ENCODE measurements around the gene ARL6IP5. TPM values are rescaled to one million over a fixed set of nuclear protein-coding genes. Genes with fewer than 3 reads are reported as not detected.

ARL6IP5 gene
- polyA plus RNA-seq, 3 donors: 52.1 to 145 (median 124) TPM

DNA sequence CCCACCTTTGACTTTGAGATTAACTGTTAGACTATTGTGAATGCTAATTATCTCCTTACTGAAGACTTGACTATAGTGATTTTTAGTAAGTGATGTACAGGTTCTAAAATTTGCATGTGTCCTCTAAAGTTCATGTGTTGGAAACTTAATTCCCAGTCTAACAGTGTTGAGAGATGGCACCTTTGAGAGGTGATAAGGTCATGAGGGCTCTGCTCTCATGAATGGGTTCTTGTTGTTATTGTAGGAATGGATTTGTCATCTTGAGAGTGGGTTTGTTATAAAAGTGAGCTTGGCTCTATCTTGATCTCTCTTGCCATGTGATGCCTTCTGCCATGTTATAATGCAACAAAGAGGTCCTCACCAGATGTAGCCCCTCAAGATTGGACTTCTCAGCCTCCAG is 56.6 kb downstream of the ARL6IP5 start:
- H3K27ac ChIP-seq (ENCODE audit: low read depth, low read length): no peak overlapping the region

DNA sequence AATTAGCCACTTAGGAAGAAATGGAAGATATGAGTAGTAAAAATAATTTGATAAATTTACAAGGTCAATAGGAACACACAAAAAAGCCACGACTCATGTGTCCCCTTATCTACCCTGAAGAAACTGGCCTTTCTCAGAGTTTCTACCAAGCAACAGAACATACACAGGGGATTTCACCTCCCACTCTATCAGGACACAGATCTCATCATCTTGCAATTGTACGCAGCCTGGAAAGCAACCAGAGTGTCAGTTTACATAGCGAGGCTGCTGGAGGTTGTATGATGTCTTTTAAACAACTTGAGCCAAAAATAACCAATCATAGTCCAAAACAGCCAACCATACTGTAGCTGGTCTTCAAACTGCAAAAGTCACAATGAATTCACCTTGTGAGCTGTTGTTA is 57.4 kb downstream of the ARL6IP5 start:
- H3K27ac ChIP-seq (ENCODE audit: low read depth, low read length): no peak overlapping the region
- WGBS, 3 donors: 46 to 51% (median 49%) methylated on average over 3 of the region's 3 CpGs

DNA sequence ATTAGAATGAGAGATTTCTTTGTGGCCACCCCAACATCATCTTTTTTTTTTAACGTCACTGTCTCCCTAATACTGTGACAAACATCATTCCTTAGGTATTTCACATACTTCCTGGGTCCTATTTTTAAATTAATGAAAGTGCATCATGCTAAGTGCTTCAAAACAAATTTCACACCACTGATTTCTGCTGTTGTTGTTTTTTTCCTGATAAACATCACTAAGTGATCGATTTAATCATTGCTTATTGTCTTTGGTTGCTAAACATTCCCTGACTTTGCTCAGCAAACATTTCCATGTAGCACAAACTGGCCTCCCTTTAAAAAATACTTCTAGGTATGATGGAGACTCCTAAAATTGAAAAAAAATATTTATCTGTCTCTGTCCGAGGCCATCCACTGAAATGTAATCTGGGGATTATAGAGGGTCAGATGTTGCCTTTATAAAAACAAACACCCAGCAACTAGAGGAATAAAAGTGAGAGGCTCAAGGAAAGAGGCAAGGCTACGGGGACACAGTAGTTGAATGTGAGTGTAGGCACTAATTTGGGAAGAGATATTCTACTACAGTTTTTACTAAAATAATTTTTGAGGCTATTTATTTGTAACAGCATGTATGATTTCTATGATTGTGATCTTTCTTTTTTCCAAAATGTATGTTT is 58.2 kb downstream of the ARL6IP5 start:
- no peak overlapping the region for H3K27ac ChIP-seq (ENCODE audit: low read depth, low read length)
- 72 to 82% (median 78%) methylated on average over 4 of the region's 4 CpGs for WGBS, 3 donors

DNA sequence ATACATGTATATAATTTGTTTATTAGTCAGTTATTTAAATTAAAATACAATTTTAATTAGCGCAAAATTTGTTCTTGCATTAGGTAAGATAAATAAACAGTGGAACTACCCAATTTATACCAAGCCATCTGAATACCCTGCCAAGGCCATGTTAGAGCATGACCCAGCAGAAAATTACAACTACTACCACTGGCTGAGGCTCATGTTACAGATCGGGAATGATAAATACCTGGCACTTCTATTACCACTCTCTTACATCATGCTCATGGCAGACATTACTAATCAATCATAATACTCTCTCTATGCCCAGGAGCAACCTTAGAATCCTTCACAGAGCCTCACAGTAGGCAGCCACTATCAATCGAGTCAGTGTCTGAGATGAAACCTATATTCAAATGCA is 58.9 kb downstream of the ARL6IP5 start:
- WGBS, 3 donors: 72 to 89% (median 88%) methylated on average over 3 of the region's 3 CpGs
- H3K27ac ChIP-seq (ENCODE audit: low read depth, low read length): no peak overlapping the region

DNA sequence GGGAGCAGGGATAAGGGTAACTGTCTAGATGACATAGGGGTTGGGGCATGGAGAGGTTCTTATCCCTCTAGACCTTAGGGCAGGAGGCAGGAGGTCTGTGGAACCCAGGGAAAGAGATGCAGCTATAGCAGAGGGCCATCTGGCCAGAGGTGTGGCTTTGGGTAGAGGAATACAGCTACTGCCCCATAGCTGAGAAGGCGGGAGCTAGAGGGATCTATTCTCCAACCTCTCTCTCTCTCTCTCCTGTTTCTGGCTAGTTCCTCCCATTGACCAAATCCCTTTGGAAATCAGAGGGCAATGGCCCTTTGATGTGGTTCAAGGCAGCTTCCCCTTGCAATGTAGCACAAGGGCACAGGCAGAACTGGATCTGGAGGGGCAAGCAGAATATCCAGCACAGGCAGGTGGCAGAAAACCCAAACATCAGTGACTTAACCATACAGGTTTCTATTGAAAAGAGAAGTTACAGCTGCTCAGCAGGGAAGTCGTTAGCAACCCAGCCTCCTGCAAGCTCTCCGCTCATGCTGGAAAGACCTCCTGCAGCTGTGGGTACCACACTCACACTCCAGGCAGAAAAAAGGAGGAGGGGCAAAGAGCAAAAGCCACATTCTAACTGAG is 60.0 kb downstream of the ARL6IP5 start:
- 52 to 80% (median 60%) methylated on average over 3 of the region's 3 CpGs for WGBS, 3 donors

DNA sequence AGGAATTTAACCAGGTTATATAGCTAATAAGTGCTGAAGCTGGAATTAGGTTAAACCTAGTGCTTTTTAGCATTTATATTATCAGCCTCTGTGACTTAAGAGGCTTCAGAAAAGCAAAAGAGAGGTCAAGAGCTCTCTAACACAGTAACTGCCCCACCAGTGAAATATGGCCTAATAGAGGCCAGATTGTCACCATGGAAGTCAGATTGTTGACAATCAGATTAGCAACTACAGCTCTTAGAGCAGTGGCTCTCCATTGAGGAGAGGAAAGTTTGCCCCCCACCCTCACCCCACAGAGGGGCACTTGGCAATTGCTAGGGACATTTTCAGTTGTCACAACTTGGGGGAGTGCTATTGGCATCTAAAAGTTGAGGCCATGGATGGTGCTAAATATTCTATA is 61.0 kb downstream of the ARL6IP5 start:
- H3K27ac ChIP-seq (ENCODE audit: low read depth, low read length): no peak overlapping the region

More for the DNA sequence above, 60.0 kb downstream of the ARL6IP5 start:
- H3K27ac ChIP-seq (ENCODE audit: low read depth, low read length): no peak overlapping the region

DNA sequence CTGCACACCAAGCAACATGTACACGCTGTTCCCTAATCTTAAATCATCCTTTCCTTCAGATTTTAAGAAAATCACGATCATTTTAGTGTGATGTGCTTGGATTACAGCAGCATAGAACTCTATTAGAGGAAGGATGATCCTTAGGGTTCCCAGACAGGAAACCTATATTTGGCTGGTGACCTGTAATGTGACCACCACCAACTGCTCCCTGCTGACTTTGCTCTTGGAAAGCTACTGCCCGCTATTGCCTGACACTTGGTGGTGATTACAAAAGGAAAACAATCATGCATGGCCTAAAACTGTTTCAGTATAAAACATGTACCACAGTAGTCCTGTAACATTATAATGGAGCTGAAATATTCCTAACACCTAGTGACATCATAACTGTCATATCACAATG is 64.8 kb downstream of the ARL6IP5 start:
- H3K27ac ChIP-seq (ENCODE audit: low read depth, low read length): no peak overlapping the region
- 83 to 93% (median 89%) methylated on average over 3 of the region's 3 CpGs for WGBS, 3 donors

Other genes with a start within 250 kb of the ARL6IP5 start
- under 1 TPM in 2 of 3 donors, not detected in 1; 0.02 to 0.03 TPM for gene TAFA4, start 152.4 kb upstream of the ARL6IP5 start, polyA plus RNA-seq
- 10 to 100 TPM in 2 of 3 donors, 1 to 10 TPM in 1; 5.1 to 20.2 (median 16.9) TPM for gene EOGT, start 71.3 kb upstream of the ARL6IP5 start, polyA plus RNA-seq
- gene TMF1, start 32.6 kb upstream of the ARL6IP5 start, polyA plus RNA-seq: 1 to 10 TPM; 8.4 to 9.2 (median 8.7) TPM
- gene UBA3, start 4.6 kb upstream of the ARL6IP5 start, polyA plus RNA-seq: 10 to 100 TPM; 14.3 to 48.0 (median 37.1) TPM
- under 1 TPM; 0.03 to 0.22 (median 0.06) TPM for gene LMOD3, start 37.7 kb downstream of the ARL6IP5 start, polyA plus RNA-seq